IMR-90 (cell line): ENCODE results near the gene CCDC182. TPM values are rescaled to one million over a fixed set of nuclear protein-coding genes. Genes with fewer than 3 reads are reported as not detected.

ENCODE experiments used
- ATAC-seq: fragments of 200-7000 bp; cut with Tn5 transposase; 2 replicates; pipeline ENCODE4 v1.9.1; 2020; ENCODE audit warnings: low read depth, mild to moderate bottlenecking, moderate library complexity
- BruUV-seq: library from RNA; stranded (reverse); fragments of 400-500 nt; replicated peaks from 2 replicates; lab custom pipeline; 2021; lab: Mats Ljungman, UMichigan
- CTCF ChIA-PET: fragments of 300-600 bp; formaldehyde crosslinking; extraction: SDS; loops from one replicate; lab custom pipeline; 2021; ENCODE audit warnings: antibody characterized with exemption; lab: Yijun Ruan, JAX
- POLR2A ChIA-PET: fragments of 300-600 bp; sonication (Branson Sonifier 250); formaldehyde crosslinking; loops from one replicate; lab custom pipeline; 2022; ENCODE audit warnings: antibody characterized with exemption; ENCODE audit not compliant: unreplicated experiment; lab: Charles Lee
- DNase-seq: peaks from one replicate; pipeline ENCODE4 v3.0.0; 2013
- H2AFZ ChIP-seq: replicated peaks from 2 replicates; pipeline ENCODE3; 2013; ENCODE audit warnings: low read length, mild to moderate bottlenecking; ENCODE audit not compliant: poor library complexity
- H2AK5ac ChIP-seq: 2 replicates; pipeline ENCODE4 v1.6.1; 2013; ENCODE audit warnings: low read depth, low read length, inconsistent platforms
- H2AK9ac ChIP-seq: replicated peaks from 2 replicates; pipeline ENCODE3; 2013; ENCODE audit warnings: mild to moderate bottlenecking, low read depth, low read length, moderate library complexity; ENCODE audit not compliant: poor library complexity
- H2BK120ac ChIP-seq: 2 replicates; pipeline ENCODE4 v1.6.1; 2013; ENCODE audit warnings: low read depth, low read length, inconsistent platforms
- H2BK15ac ChIP-seq: 3 replicates; pipeline ENCODE4 v1.6.1; 2013; ENCODE audit warnings: low read depth, low read length, inconsistent platforms
- H2BK20ac ChIP-seq: 2 replicates; pipeline ENCODE4 v1.6.1; 2013; ENCODE audit warnings: low read depth, mild to moderate bottlenecking, inconsistent platforms, low read length, moderate library complexity
- H2BK5ac ChIP-seq: 2 replicates; pipeline ENCODE4 v1.6.1; 2013; ENCODE audit warnings: mild to moderate bottlenecking, low read depth, low read length, inconsistent platforms; ENCODE audit not compliant: poor library complexity, severe bottlenecking
- H3K14ac ChIP-seq: replicated peaks from 2 replicates; pipeline ENCODE4 v1.6.1; 2013; ENCODE audit warnings: low read depth, low read length, inconsistent platforms
- H3K18ac ChIP-seq: 2 replicates; pipeline ENCODE4 v1.6.1; 2013; ENCODE audit warnings: low read depth, low read length, control low read depth
- H3K23ac ChIP-seq: 2 replicates; pipeline ENCODE4 v1.6.1; 2013; ENCODE audit warnings: low read depth, low read length, inconsistent platforms
- H3K27ac ChIP-seq: 2 replicates; pipeline ENCODE4 v1.5.1; 2013; ENCODE audit warnings: mild to moderate bottlenecking, control low read depth, low read length; ENCODE audit not compliant: insufficient read depth
- H3K27me3 ChIP-seq: 2 replicates; pipeline ENCODE4 v1.6.1; 2013; ENCODE audit warnings: low read length; ENCODE audit not compliant: control insufficient read depth, insufficient read depth
- H3K36me3 ChIP-seq: 2 replicates; pipeline ENCODE4 v1.6.1; 2013; ENCODE audit warnings: low read length, mixed read lengths; ENCODE audit not compliant: control insufficient read depth, insufficient read depth
- H3K4ac ChIP-seq: 2 replicates; pipeline ENCODE4 v1.6.1; 2013; ENCODE audit warnings: low read depth, low read length, inconsistent platforms
- H3K4me1 ChIP-seq: 2 replicates; pipeline ENCODE4 v1.6.1; 2013; ENCODE audit warnings: low read length, mixed read lengths; ENCODE audit not compliant: control insufficient read depth, insufficient read depth
- H3K4me2 ChIP-seq: 2 replicates; pipeline ENCODE4 v1.6.1; 2013; ENCODE audit warnings: low read depth, mild to moderate bottlenecking, control low read depth, low read length, moderate library complexity
- H3K4me3 ChIP-seq: 2 replicates; pipeline ENCODE4 v1.5.1; 2013; ENCODE audit warnings: low read depth, mild to moderate bottlenecking, control low read depth, low read length, moderate library complexity; ENCODE audit not compliant: insufficient read depth
- H3K56ac ChIP-seq: 2 replicates; pipeline ENCODE4 v1.6.1; 2013; ENCODE audit warnings: low read length, inconsistent platforms; ENCODE audit not compliant: insufficient read depth; ENCODE audit errors: extremely low read depth
- H3K79me1 ChIP-seq, 2 experiments: 2 replicates each; pipeline ENCODE4 v1.6.1; 2013; ENCODE audit warnings: low read length in 2 of 2, inconsistent platforms in 1 of 2, low read depth in 1 of 2
- H3K9ac ChIP-seq: 2 replicates; pipeline ENCODE4 v1.6.1; 2013; ENCODE audit warnings: low read depth, low read length, control low read depth
- H3K9me1 ChIP-seq: 2 replicates; pipeline ENCODE4 v1.6.1; 2013; ENCODE audit warnings: low read length, inconsistent platforms; ENCODE audit not compliant: insufficient read depth
- H3K9me3 ChIP-seq: 2 replicates; pipeline ENCODE4 v1.6.1; 2013; ENCODE audit warnings: low read length; ENCODE audit not compliant: control insufficient read depth, insufficient read depth
- H4K20me1 ChIP-seq: 2 replicates; pipeline ENCODE4 v1.6.1; 2013; ENCODE audit warnings: low read length, inconsistent platforms; ENCODE audit not compliant: insufficient read depth
- H4K5ac ChIP-seq: 2 replicates; pipeline ENCODE4 v1.6.1; 2013; ENCODE audit warnings: mild to moderate bottlenecking, low read depth, low read length, control low read depth
- H4K8ac ChIP-seq, 2 experiments: 2 replicates each; pipeline ENCODE4 v1.6.1; 2013; ENCODE audit warnings: low read depth in 2 of 2, low read length in 2 of 2, control low read depth in 1 of 2, inconsistent platforms in 1 of 2
- H4K91ac ChIP-seq: 2 replicates; pipeline ENCODE4 v1.6.1; 2013; ENCODE audit warnings: low read depth, low read length, inconsistent platforms; ENCODE audit not compliant: insufficient read depth
- BHLHE40 ChIP-seq: fragments of 150-350 bp; IDR thresholded peaks from 2 replicates; pipeline ENCODE4 v1.6.1; 2016; ENCODE audit warnings: mild to moderate bottlenecking, low read depth, low read length
- CEBPB ChIP-seq: IDR thresholded peaks from 2 replicates; pipeline ENCODE4 v1.6.1; 2012; ENCODE audit warnings: low read depth, low read length, improper control_type of control experiment
- CHD1 ChIP-seq: IDR thresholded peaks from 2 replicates; pipeline ENCODE4 v1.6.1; 2012; ENCODE audit warnings: low read depth, low read length, improper control_type of control experiment
- FOS ChIP-seq: fragments of 150-350 bp; IDR thresholded peaks from 2 replicates; pipeline ENCODE4 v1.6.1; 2016; ENCODE audit warnings: low read depth, low read length
- MAFK ChIP-seq: IDR thresholded peaks from 2 replicates; pipeline ENCODE4 v1.6.1; 2012; ENCODE audit warnings: low read depth, low read length, improper control_type of control experiment
- MAZ ChIP-seq: IDR thresholded peaks from 2 replicates; pipeline ENCODE4 v1.6.1; 2012; ENCODE audit warnings: low read depth, mild to moderate bottlenecking, low read length, improper control_type of control experiment, moderate library complexity, borderline replicate concordance
- MXI1 ChIP-seq: IDR thresholded peaks from 2 replicates; pipeline ENCODE4 v1.6.1; 2012; ENCODE audit warnings: low read depth, mild to moderate bottlenecking, low read length, moderate library complexity, borderline replicate concordance
- NFE2L2 ChIP-seq: fragments of 150-350 bp; IDR thresholded peaks from 2 replicates; pipeline ENCODE4 v1.6.1; 2016; ENCODE audit warnings: low read depth, mild to moderate bottlenecking, low read length
- POLR2A ChIP-seq: IDR thresholded peaks from 2 replicates; pipeline ENCODE4 v1.6.1; 2012; ENCODE audit warnings: mild to moderate bottlenecking, low read depth, low read length
- RAD21 ChIP-seq: IDR thresholded peaks from 2 replicates; pipeline ENCODE4 v1.6.1; 2012; ENCODE audit warnings: low read length, improper control_type of control experiment
- RCOR1 ChIP-seq: IDR thresholded peaks from 2 replicates; pipeline ENCODE4 v1.6.1; 2012; ENCODE audit warnings: mild to moderate bottlenecking, low read length, improper control_type of control experiment; ENCODE audit not compliant: insufficient replicate concordance
- RFX5 ChIP-seq: IDR thresholded peaks from 2 replicates; pipeline ENCODE4 v1.8.0; 2012; ENCODE audit warnings: low read depth, mild to moderate bottlenecking, low read length, moderate library complexity
- SMC3 ChIP-seq: fragments of 150-350 bp; IDR thresholded peaks from 2 replicates; pipeline ENCODE4 v1.6.1; 2016; ENCODE audit warnings: low read depth, mild to moderate bottlenecking, antibody characterized with exemption, low read length, moderate library complexity
- WGBS, 2 experiments: methylation state at CpG; one replicate each; pipeline versions ENCODE4 v1.1.5 to v1.1.7; 2013; ENCODE audit warnings: missing lambda C conversion rate in 2 of 2; ENCODE audit not compliant: insufficient read length in 1 of 2; ENCODE audit errors: extremely low coverage in 2 of 2; 5-methylcytosine and 5-hydroxymethylcytosine counted together
- dilution Hi-C: fragments of 300-500 bp; cut with HindIII; formaldehyde crosslinking; loops from one replicate; pipeline ENCODE4 v1.14.3; 2018; ENCODE audit warnings: low sequenced_read_pairs; ENCODE audit not compliant: unreplicated experiment
- in situ Hi-C: fragments of 300-500 bp; cut with MboI; formaldehyde crosslinking; loops from 3 replicates; pipeline ENCODE4 v1.14.3; 2019; ENCODE audit warnings: low sequenced_read_pairs, inconsistent platforms, mixed read lengths
- intact Hi-C: fragments of 100-400 bp; cut with micrococcal nuclease; formaldehyde crosslinking; loops from 2 replicates; pipeline ENCODE4 v1.10.0; 2022
- polyA plus RNA-seq, 3 experiments: library from polyadenylated mRNA; depleted of rRNA; stranded (reverse); fragments of >200 nt; gene quantifications; 2 replicates each; pipeline ENCODE4 v1.2.3, GENCODE V29; 2012; ENCODE audit warnings: low replicate concordance in 1 of 3
- total RNA-seq: library from RNA; depleted of rRNA; stranded (reverse); fragments of >200 nt; gene quantifications from 2 replicates; pipeline ENCODE4 v1.2.3, GENCODE V29; 2012
- TF ChIP-seq, protein P1 (sequence below): fragments of 150-350 bp; IDR thresholded peaks from 2 replicates; pipeline ENCODE4 v1.6.1; 2016; ENCODE audit warnings: low read depth, mild to moderate bottlenecking, low read length, moderate library complexity, borderline replicate concordance
- TF ChIP-seq, protein P2 (sequence below): conservative IDR thresholded peaks from 2 replicates; pipeline ENCODE4 v1.5.1; 2012; ENCODE audit warnings: mild to moderate bottlenecking, low read depth, low read length, improper control_type of control experiment

Gene CCDC182
- total and polyA plus RNA-seq, 2 of the 4 experiments (the other 2 are of a cell fraction): not detected

DNA sequence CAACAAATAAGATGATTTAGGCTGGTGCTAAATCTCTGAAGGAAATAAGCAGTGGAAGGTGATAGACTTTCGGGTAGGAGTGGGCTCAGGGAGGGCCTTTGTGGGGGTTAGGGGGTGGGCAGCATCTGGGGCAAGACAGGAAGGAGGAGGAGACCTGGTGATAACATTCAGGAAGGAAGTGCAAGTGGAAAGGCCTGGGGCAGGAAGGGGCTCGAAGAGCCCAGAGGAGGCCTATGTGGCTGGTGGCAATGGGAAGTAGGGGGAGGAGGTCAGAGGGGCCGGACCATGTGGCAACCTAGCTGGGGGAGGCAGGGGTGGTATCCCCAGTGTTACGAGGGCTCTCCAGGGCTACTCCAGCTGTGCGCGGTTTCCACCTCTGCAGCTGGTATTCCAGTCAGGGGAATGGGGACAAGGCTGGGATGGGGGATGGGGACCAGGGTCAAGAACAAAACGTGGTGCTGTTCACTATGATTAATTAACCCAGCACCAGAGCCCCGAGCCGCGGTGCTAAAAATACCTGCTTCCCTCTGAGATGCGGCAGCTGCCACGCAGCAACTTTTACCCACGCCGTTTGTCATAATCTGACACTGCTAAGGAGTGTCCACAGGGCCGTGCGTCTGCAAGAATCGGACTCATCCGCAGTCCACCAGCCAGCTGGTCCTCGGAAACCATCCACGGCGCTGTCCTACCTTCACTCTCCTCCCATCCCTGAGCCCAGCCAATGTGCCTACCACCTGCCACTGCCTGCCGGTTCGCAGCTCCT is 5.2 kb upstream of the CCDC182 start:
- Histone ChIP-seq H2BK5ac (no peak overlapping the region), H4K20me1 (no peaks in the 10 kb centered on the region), H2AK5ac (no peak overlapping the region), H3K23ac (no peak overlapping the region), H2BK15ac (no peak overlapping the region), H2AFZ (no peak overlapping the region), H3K9me3 (no peaks in the 10 kb centered on the region), H3K79me1 (no peaks in the 10 kb centered on the region), H4K91ac (no peak overlapping the region), H3K4me3 (no peak overlapping the region), H3K4me1 (no peaks in the 10 kb centered on the region), H3K4ac (no peak overlapping the region), H3K9me1 (no peaks in the 10 kb centered on the region), H2AK9ac (no peak overlapping the region), H4K5ac (no peak overlapping the region), H3K27me3 (peaks cover 30% of the 10 kb centered on the region), H3K18ac (no peak overlapping the region), H3K36me3 (no peaks in the 10 kb centered on the region), H3K56ac (no peak overlapping the region), H2BK120ac (no peak overlapping the region), H2BK20ac (no peak overlapping the region), H3K27ac (no peak overlapping the region), H3K9ac (no peak overlapping the region), H4K8ac (no peak overlapping the region), H3K4me2 (no peak overlapping the region), H3K14ac (no peak overlapping the region)
- dilution Hi-C loops: no loop called here
- in situ Hi-C loops: no loop called here
- ChIA-PET POLR2A (no interaction called here), CTCF (no interaction called here)
- TF ChIP-seq MXI1 (no peak), POLR2A (no peak), BHLHE40 (no peak), RCOR1 (no peak), FOS (no peak), CHD1 (no peak), CEBPB (no peak), NFE2L2 (no peak), RFX5 (no peak), MAFK (no peak), MAZ (no peak), SMC3 (no peak), RAD21 (no peak)
- TF ChIP-seq, protein P1, sequence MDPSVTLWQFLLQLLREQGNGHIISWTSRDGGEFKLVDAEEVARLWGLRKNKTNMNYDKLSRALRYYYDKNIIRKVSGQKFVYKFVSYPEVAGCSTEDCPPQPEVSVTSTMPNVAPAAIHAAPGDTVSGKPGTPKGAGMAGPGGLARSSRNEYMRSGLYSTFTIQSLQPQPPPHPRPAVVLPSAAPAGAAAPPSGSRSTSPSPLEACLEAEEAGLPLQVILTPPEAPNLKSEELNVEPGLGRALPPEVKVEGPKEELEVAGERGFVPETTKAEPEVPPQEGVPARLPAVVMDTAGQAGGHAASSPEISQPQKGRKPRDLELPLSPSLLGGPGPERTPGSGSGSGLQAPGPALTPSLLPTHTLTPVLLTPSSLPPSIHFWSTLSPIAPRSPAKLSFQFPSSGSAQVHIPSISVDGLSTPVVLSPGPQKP: no peak
- TF ChIP-seq, protein P2, sequence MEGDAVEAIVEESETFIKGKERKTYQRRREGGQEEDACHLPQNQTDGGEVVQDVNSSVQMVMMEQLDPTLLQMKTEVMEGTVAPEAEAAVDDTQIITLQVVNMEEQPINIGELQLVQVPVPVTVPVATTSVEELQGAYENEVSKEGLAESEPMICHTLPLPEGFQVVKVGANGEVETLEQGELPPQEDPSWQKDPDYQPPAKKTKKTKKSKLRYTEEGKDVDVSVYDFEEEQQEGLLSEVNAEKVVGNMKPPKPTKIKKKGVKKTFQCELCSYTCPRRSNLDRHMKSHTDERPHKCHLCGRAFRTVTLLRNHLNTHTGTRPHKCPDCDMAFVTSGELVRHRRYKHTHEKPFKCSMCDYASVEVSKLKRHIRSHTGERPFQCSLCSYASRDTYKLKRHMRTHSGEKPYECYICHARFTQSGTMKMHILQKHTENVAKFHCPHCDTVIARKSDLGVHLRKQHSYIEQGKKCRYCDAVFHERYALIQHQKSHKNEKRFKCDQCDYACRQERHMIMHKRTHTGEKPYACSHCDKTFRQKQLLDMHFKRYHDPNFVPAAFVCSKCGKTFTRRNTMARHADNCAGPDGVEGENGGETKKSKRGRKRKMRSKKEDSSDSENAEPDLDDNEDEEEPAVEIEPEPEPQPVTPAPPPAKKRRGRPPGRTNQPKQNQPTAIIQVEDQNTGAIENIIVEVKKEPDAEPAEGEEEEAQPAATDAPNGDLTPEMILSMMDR: no peak
- BruUV-seq: no TSS peak
- ATAC-seq (no peak), DNase-seq (no peak)
- intact Hi-C loops: no loop called here
- WGBS, 2 experiments: 49% methylated on average over 16 of the region's 23 CpGs; no CpG with 5 or more reads in 1 of the 2 experiments
